Osteocyte (in vitro differentiated cells): ENCODE data around the gene PRDM11. TPM values are rescaled to one million over a fixed set of nuclear protein-coding genes. Genes with fewer than 3 reads are reported as not detected.

Experiments
- DNase-seq: peaks from one replicate; pipeline ENCODE4 v3.0.0; 2021; ENCODE audit warnings: mixed read lengths; ENCODE audit not compliant: unreplicated experiment; ENCODE audit errors: extremely low spot score
- H3K27ac Mint-ChIP-seq: one replicate; pipeline ENCODE4 v1.8.0; 2021; ENCODE audit warnings: mild to moderate bottlenecking, mixed read lengths; ENCODE audit not compliant: unreplicated experiment
- H3K27me3 Mint-ChIP-seq: one replicate; pipeline ENCODE4 v1.8.0; 2021; ENCODE audit warnings: mixed read lengths; ENCODE audit not compliant: unreplicated experiment
- H3K36me3 Mint-ChIP-seq: one replicate; pipeline ENCODE4 v1.8.0; 2021; ENCODE audit warnings: mixed read lengths; ENCODE audit not compliant: unreplicated experiment
- H3K4me1 Mint-ChIP-seq: one replicate; pipeline ENCODE4 v1.8.0; 2021; ENCODE audit warnings: mixed read lengths; ENCODE audit not compliant: unreplicated experiment
- H3K4me3 Mint-ChIP-seq: one replicate; pipeline ENCODE4 v1.8.0; 2021; ENCODE audit warnings: mild to moderate bottlenecking, moderate library complexity, mixed read lengths; ENCODE audit not compliant: unreplicated experiment
- H3K9me3 Mint-ChIP-seq: one replicate; pipeline ENCODE4 v1.8.0; 2021; ENCODE audit warnings: mixed read lengths; ENCODE audit not compliant: unreplicated experiment
- total RNA-seq: library from RNA; stranded (reverse); gene quantifications from 2 replicates; pipeline ENCODE4 v1.2.1, GENCODE V29; 2021
- TF ChIP-seq, protein P1 (sequence below): fragments of 200-600 bp; sonication (generic); IDR thresholded peaks from 2 replicates; pipeline ENCODE4 v1.5.0; 2021; ENCODE audit warnings: antibody characterized with exemption, mild to moderate bottlenecking, moderate library complexity

PRDM11 gene
- total RNA-seq, 1 donor from 2014 or later = 25.4 TPM

GRCh38 chr11:45282081-45282480 is 135.6 kb downstream of the PRDM11 start:
- TF ChIP-seq, protein P1, sequence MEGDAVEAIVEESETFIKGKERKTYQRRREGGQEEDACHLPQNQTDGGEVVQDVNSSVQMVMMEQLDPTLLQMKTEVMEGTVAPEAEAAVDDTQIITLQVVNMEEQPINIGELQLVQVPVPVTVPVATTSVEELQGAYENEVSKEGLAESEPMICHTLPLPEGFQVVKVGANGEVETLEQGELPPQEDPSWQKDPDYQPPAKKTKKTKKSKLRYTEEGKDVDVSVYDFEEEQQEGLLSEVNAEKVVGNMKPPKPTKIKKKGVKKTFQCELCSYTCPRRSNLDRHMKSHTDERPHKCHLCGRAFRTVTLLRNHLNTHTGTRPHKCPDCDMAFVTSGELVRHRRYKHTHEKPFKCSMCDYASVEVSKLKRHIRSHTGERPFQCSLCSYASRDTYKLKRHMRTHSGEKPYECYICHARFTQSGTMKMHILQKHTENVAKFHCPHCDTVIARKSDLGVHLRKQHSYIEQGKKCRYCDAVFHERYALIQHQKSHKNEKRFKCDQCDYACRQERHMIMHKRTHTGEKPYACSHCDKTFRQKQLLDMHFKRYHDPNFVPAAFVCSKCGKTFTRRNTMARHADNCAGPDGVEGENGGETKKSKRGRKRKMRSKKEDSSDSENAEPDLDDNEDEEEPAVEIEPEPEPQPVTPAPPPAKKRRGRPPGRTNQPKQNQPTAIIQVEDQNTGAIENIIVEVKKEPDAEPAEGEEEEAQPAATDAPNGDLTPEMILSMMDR = no peak

More at GRCh38 chr11:45282081-45282480, 135.6 kb downstream of the PRDM11 start:
- peaks cover 7% of the 10 kb centered on the region for H3K9me3 Mint-ChIP-seq
- H3K4me1 Mint-ChIP-seq = peaks cover 7% of the 10 kb centered on the region
- no peak overlapping the region for H3K4me3 Mint-ChIP-seq
- no peak overlapping the region for H3K27ac Mint-ChIP-seq
- H3K27me3 Mint-ChIP-seq = peaks cover 58% of the 10 kb centered on the region
- no peaks in the 10 kb centered on the region for H3K36me3 Mint-ChIP-seq
- no peak for DNase-seq

Other genes starting within 250 kb of the PRDM11 start
- 137 and 159 TPM in 2 replicates for gene TP53I11, start 195.8 kb upstream of the PRDM11 start, total RNA-seq
- gene SYT13, start 139.7 kb downstream of the PRDM11 start, total RNA-seq = 0.13 TPM in 1 of 2 replicates, not detected in the other